Natural killer cell (primary cell): Measurements from ENCODE around the gene SMARCAL1. TPM values are rescaled to one million over a fixed set of nuclear protein-coding genes. Genes with fewer than 3 reads are reported as not detected.

Source experiments
- ATAC-seq, 3 donors: fragments of 150-1000 bp in 2 of 3; fragments of 200-7000 bp in 1 of 3; cut with Tn5 transposase; 1 replicate in 1 of 3; 2 replicates in 2 of 3; pipeline ENCODE4 v1.10.0; 2021; ENCODE audit warnings: mild to moderate bottlenecking in 2 of 3, moderate library complexity in 2 of 3
- DNase-seq, 2 donors: peaks; one replicate each; pipeline versions ENCODE4 v3.0.0 to v3.0.0-alpha.2; 2013 to 2021; ENCODE audit warnings: mixed read lengths in 1 of 2
- H3K27ac ChIP-seq: one replicate; pipeline ENCODE4 v1.5.1; 2013; ENCODE audit warnings: mild to moderate bottlenecking, low read length
- H3K27me3 ChIP-seq: one replicate; pipeline ENCODE4 v1.6.1; 2013; ENCODE audit warnings: low read length; ENCODE audit not compliant: control insufficient read depth, insufficient read depth
- H3K36me3 ChIP-seq: one replicate; pipeline ENCODE4 v1.6.1; 2013; ENCODE audit warnings: low read length; ENCODE audit not compliant: control insufficient read depth, insufficient read depth
- H3K4me1 ChIP-seq: one replicate; pipeline ENCODE4 v1.6.1; 2013; ENCODE audit warnings: low read length; ENCODE audit not compliant: control insufficient read depth, insufficient read depth
- H3K4me3 ChIP-seq: one replicate; pipeline ENCODE4 v1.5.1; 2013; ENCODE audit warnings: low read length
- H3K9me3 ChIP-seq: one replicate; pipeline ENCODE4 v1.6.1; 2013; ENCODE audit warnings: low read length; ENCODE audit not compliant: control insufficient read depth, insufficient read depth
- H3K27ac Mint-ChIP-seq, 2 donors: one replicate each; pipeline ENCODE4 v1.8.0; 2022; ENCODE audit warnings: mild to moderate bottlenecking in 2 of 2, mixed read lengths in 2 of 2, moderate library complexity in 1 of 2
- H3K27me3 Mint-ChIP-seq, 2 donors: one replicate each; pipeline ENCODE4 v1.8.0; 2022; ENCODE audit warnings: low read depth in 2 of 2, mixed read lengths in 2 of 2
- H3K36me3 Mint-ChIP-seq: one replicate; pipeline ENCODE4 v1.8.0; 2022; ENCODE audit warnings: mixed read lengths
- H3K4me1 Mint-ChIP-seq, 2 donors: one replicate each; pipeline ENCODE4 v1.8.0; 2022; ENCODE audit warnings: mixed read lengths in 2 of 2
- H3K4me3 Mint-ChIP-seq: one replicate; pipeline ENCODE4 v1.8.0; 2022; ENCODE audit warnings: mild to moderate bottlenecking, moderate library complexity, mixed read lengths
- H3K9me3 Mint-ChIP-seq, 2 donors: one replicate each; pipeline ENCODE4 v1.8.0; 2022; ENCODE audit warnings: mixed read lengths in 2 of 2
- WGBS: methylation state at CpG from one replicate; pipeline ENCODE4 v1.1.7; 2013; ENCODE audit warnings: missing lambda C conversion rate; ENCODE audit not compliant: insufficient coverage; 5-methylcytosine and 5-hydroxymethylcytosine counted together
- intact Hi-C: fragments of 100-400 bp; cut with micrococcal nuclease; formaldehyde crosslinking; loops from one replicate; pipeline ENCODE4 v1.14.2; 2022
- total RNA-seq, 4 donors: library from RNA; stranded (reverse); fragments of 120-200 nt in 1 of 4; gene quantifications; one replicate each; pipeline versions ENCODE4 v1.2.3 to v1.2.4, GENCODE V29; 2013 to 2022
- TF ChIP-seq, protein P1 (sequence below): fragments of 200-600 bp; IDR thresholded peaks from one replicate; pipeline ENCODE4 v1.8.0; 2022; ENCODE audit warnings: antibody characterized with exemption

The SMARCAL1 gene
- total RNA-seq, 3 donors from 2014 or later (not counting 1 experiment from before 2014, with no cell fraction given) = 18.7 to 25.6 (median 22.8) TPM

GRCh38 chr2:216485237-216485636, 73.0 kb downstream of the SMARCAL1 start:
- H3K27me3 ChIP-seq = no peaks in the 10 kb centered on the region
- ATAC-seq = no peak
- H3K4me1 ChIP-seq = peaks cover 3% of the 10 kb centered on the region
- Mint-ChIP-seq H3K4me1 (no peaks in the 10 kb centered on the region), H3K9me3 (no peaks in the 10 kb centered on the region), H3K36me3 (peaks cover 12% of the 10 kb centered on the region), H3K27ac (no peak overlapping the region), H3K27me3 (no peaks in the 10 kb centered on the region), H3K4me3 (no peak overlapping the region)
- 93% methylated on average over 3 of the region's 3 CpGs for WGBS
- no peak for DNase-seq
- TF ChIP-seq, protein P1, sequence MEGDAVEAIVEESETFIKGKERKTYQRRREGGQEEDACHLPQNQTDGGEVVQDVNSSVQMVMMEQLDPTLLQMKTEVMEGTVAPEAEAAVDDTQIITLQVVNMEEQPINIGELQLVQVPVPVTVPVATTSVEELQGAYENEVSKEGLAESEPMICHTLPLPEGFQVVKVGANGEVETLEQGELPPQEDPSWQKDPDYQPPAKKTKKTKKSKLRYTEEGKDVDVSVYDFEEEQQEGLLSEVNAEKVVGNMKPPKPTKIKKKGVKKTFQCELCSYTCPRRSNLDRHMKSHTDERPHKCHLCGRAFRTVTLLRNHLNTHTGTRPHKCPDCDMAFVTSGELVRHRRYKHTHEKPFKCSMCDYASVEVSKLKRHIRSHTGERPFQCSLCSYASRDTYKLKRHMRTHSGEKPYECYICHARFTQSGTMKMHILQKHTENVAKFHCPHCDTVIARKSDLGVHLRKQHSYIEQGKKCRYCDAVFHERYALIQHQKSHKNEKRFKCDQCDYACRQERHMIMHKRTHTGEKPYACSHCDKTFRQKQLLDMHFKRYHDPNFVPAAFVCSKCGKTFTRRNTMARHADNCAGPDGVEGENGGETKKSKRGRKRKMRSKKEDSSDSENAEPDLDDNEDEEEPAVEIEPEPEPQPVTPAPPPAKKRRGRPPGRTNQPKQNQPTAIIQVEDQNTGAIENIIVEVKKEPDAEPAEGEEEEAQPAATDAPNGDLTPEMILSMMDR = no peak
- H3K27ac ChIP-seq = no peak overlapping the region
- H3K4me3 ChIP-seq = no peak overlapping the region
- H3K36me3 ChIP-seq = peaks cover 5% of the 10 kb centered on the region
- H3K9me3 ChIP-seq = no peaks in the 10 kb centered on the region
- intact Hi-C loops = no loop called here

DNA sequence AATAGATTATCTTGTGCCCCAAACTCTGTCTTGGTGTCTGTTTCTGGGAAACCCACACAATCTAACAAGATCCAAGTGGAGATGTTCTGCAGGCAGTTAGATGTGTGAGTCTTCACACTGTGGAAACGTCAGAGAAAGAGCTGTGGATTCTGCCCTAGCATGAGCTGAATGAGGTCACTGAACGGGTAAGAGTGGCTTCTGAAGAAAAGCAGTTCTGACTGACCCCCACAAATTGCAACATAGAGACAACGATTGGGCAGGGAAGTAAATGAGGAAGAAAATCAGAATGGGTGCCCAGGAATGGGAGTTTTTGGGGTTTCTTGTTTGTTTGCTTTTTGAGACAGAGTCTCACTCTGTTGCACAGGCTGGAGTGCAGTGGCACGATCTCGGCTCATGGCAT, 73.5 kb downstream of the SMARCAL1 start:
- Mint-ChIP-seq H3K9me3 (no peaks in the 10 kb centered on the region), H3K27ac (no peak overlapping the region), H3K27me3 (no peaks in the 10 kb centered on the region), H3K4me1 (no peaks in the 10 kb centered on the region), H3K4me3 (no peak overlapping the region), H3K36me3 (peaks cover 12% of the 10 kb centered on the region)
- H3K4me3 ChIP-seq = no peak overlapping the region
- peaks cover 4% of the 10 kb centered on the region for H3K36me3 ChIP-seq
- DNase-seq = no peak
- no peaks in the 10 kb centered on the region for H3K27me3 ChIP-seq
- peaks cover 3% of the 10 kb centered on the region for H3K4me1 ChIP-seq
- H3K27ac ChIP-seq = no peak overlapping the region
- ATAC-seq = no peak
- no peaks in the 10 kb centered on the region for H3K9me3 ChIP-seq
- intact Hi-C loops = no loop called here
- 67% methylated on average over 5 of the region's 5 CpGs for WGBS
- TF ChIP-seq, protein P1 = no peak

DNA sequence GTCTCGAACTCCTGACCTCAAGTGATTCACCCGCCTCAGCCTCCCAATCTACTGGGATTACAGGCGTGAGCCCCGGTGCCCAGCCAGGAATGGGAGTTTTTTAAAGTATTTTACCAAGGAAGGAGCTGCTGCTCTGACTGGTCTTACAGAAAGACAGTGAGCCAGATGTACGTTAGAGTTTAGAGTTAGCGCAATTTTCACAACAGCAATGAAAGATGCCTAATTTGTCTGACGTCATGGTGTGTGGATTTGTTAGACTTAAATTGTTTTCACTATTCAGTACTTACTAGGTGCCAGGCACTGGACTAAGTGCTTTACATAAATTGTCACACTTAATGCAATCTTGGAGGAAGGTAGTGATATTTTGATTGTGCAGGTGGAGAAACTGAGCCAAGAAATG, 74.0 kb downstream of the SMARCAL1 start:
- no peak overlapping the region for H3K4me3 Mint-ChIP-seq
- peaks cover 3% of the 10 kb centered on the region for H3K4me1 ChIP-seq
- no peaks in the 10 kb centered on the region for H3K4me1 Mint-ChIP-seq
- intact Hi-C loops = no loop called here
- H3K4me3 ChIP-seq = no peak overlapping the region
- peaks cover 12% of the 10 kb centered on the region for H3K36me3 Mint-ChIP-seq
- DNase-seq (no peak), ATAC-seq (no peak)
- WGBS = 97% methylated on average over 7 of the region's 7 CpGs
- no peaks in the 10 kb centered on the region for H3K27me3 ChIP-seq
- no peak overlapping the region for H3K27ac ChIP-seq
- peaks cover 3% of the 10 kb centered on the region for H3K36me3 ChIP-seq
- H3K9me3 Mint-ChIP-seq = no peaks in the 10 kb centered on the region
- TF ChIP-seq, protein P1 = no peak
- no peaks in the 10 kb centered on the region for H3K9me3 ChIP-seq
- H3K27ac Mint-ChIP-seq = no peak overlapping the region
- H3K27me3 Mint-ChIP-seq = no peaks in the 10 kb centered on the region

DNA sequence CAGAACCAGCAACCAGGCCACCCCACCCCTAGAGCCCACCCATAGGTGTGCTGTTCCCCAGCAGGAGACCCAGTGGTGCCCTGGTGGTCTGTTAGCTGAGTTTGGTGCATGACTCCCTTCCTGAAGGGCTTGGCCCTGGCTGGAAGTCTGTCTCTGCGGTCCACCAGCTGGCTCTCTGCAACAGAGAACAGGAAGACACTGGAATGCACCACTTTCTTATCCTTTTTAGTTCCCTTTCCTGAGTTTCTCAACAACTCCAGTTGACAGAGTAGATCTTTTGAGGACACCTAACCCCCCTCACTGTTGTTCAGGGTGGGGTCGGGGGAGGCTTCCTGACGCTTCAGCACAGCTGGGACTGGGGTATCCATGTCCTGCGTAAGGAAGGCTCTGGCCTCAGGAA, 74.4 kb downstream of the SMARCAL1 start:
- no peaks in the 10 kb centered on the region for H3K9me3 ChIP-seq
- 49% methylated on average over 4 of the region's 4 CpGs for WGBS
- Mint-ChIP-seq H3K9me3 (no peaks in the 10 kb centered on the region), H3K4me1 (no peaks in the 10 kb centered on the region), H3K27me3 (no peaks in the 10 kb centered on the region), H3K36me3 (peaks cover 12% of the 10 kb centered on the region), H3K4me3 (no peak overlapping the region), H3K27ac (no peak overlapping the region)
- TF ChIP-seq, protein P1 = no peak
- H3K36me3 ChIP-seq = peaks cover 3% of the 10 kb centered on the region
- DNase-seq = no peak
- H3K4me3 ChIP-seq = no peak overlapping the region
- intact Hi-C loops = no loop called here
- H3K27me3 ChIP-seq = no peaks in the 10 kb centered on the region
- no peak overlapping the region for H3K27ac ChIP-seq
- H3K4me1 ChIP-seq = peaks cover 3% of the 10 kb centered on the region
- no peak for ATAC-seq
